Measurements from ENCODE around the gene CDK19.

CDK19 gene

DNA sequence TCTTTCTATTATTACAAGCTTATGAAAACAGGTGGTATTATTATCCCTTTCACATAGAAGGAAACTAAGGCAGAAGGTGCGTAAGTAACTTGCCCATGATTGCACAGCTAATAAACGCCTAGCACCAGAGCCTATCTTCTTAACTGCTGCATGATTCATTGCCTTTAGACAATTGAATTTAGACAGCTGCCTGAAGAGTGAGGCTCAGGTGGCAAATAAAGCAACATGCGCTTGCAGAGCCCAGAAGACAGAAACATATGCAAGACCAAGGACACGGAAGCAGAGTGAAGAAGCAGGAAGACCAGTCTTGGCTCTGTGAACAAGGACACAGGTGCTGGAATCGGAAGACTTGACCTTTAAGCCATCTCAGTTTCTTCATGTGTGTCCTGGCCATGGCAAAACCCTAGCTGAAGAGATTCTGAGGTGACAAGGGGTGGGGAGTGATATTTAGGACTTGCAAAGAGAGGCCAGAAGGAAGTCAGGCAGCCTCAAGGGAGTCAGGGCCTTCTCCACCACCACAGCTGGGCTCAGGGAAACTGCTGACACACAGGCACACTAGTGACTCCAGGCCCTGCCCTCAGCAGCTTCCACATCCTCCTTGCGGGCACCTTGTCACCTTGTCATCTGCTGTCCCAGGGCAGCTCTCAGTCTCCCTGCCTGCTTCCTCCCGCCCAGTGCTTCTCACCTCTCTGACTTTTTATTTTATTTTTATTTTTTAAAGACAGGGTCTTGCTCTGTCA, 247.1 kb downstream of the CDK19 start:
- no peak for DNase-seq

DNA sequence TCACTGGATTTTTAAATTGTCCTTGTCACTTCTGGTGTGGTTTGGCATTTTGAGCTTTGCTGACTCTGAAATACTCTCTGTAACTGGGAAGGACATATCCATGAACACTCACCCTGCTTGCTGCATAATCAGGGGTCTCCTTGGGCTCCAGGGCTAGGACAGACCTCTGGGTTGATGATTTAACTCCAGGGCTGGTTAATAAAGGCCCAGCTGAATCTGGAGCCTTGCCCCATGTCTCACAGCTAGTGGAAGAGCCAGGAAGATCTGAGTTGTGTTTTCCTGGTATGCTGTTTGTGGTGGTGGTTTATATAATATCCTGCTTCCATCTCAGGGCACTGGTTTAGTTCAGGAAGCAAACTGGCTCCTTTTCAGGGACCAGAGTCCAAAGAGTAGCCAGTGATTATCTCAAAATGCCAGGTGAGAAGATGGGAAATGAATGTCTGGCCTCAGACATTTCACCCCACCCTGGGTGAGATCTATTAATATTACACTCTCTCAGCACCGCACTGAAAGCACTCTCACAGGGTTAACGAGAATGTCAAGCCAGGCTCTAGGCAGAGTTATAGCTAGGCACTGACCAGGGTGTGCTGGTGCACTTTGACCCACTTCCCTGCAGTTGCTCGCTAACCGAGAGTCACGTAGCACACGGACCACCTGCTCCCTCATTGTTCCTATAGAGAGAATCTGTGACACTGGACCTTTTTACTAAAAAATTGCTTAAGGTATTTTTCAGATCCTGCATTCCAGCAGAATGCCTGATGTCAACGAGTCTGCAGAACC, 248.7 kb downstream of the CDK19 start:
- no peak for DNase-seq

DNA sequence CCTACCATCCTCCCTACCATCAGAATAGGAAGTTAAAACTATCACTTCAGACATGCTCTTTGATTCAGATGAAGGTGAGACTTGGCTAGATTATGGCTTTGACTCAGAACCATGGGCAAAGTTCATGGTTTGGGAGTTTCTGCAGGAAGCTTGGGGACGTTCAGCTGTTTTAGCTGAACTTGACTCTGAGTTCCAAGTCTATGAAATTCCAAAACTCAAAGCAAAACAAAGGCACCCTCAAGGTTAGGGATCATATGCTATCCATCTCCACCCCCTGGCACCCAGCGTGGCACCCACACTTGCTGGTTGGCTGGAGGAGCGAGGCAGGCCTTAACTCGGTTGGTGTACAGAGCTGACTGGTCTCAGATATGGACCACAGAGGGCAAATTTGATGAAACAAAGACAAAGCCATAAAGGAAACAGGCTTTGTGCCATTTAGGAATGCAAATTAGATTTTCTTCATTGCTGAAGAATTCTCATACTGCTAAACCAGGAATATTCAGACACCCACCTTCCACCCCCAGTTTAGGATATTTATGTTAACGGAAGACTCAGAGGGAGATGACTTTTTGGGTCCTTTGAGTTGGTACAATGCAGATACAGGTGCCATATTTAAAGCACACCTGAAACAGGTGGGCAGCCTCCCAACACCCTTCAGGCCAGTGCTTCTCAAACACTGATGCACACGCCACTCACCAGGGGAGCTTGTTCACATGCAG, 250.4 kb downstream of the CDK19 start:
- no peak for DNase-seq

DNA sequence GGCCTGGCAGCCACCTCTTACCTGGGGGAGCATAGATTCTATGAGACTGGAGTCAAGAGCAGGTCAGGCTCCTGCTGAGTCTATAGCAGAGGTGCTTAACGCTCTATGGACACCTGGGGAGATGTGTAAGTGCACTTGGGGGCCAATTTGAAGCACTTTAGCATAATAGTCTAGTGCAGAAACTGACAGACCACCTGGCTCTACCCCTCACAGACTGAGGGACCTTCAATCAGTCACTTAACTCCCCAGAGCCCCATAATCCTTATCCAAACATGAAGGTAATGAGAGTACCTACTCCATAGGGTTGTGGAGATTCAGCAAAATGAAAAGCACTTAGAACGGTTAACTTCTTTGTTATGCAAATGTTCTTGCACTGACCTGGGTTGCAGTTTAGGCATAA, 251.6 kb downstream of the CDK19 start:
- peak; percentile 50 for DNase-seq

DNA sequence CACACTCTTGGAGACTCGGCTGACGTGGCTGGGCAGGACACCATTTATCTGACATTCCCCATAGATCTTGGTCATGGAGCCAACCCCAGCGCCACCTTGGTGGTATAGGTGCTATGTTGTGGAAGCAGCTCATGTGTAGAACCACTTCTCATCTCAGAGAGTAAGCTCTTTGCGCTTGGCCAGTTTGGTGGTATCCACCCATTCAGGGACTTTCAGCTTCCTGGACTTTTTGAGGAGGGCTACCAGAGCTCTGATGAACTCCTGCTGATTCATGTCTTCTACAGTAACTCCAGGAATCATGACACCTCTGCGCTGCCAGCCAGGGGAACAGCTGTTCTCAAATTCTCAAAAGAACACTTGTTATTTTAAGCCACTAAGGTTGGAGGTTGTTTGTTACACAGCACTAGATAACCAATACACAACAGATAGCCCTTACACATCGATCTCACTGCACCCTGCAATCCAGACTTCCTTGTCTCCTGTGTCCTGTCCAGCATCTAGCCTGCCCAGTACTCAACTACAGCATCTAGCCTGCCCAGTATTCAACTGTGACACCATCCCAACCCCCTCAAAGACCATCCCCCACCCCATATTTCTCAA, 252.9 kb downstream of the CDK19 start:
- no peak for DNase-seq

DNA sequence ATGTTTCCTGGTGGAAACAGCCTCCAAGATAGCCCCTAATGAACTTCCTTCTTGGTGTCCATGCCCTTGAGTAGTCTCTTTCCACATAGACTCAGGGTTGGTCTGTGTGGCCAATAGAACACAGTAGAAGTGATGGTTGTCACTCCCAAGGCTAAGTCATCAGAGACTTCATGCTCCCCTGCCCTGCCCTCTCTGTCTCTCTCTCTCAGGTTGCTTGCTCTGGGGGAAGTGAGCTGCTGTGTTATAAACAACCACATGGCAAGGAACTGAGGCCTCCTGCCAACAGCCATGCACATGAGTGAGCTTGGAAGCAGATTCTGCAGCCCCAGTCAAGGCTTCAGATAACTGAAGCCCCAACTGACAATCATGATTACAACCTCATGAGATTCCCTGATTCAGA, 253.6 kb downstream of the CDK19 start:
- no peak for DNase-seq

DNA sequence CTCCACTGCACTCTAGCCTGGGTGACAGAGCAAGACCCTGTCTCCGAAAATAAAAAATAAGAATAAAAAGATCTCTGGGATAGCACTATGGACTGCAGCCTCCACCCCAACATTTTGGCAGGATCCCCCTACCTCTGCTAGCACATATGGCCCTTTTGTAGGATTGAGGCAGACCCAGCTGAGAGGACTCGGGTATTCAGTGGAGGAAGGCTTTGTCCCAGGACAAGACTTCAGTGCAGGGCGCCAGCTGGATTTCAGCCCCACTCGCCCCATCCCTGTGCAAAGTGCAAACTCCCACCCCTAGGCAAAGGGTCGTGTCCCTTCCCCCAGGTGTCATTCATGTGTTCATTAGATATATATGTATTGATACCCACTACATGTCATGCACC, 254.3 kb downstream of the CDK19 start:
- DNase-seq = no peak

DNA sequence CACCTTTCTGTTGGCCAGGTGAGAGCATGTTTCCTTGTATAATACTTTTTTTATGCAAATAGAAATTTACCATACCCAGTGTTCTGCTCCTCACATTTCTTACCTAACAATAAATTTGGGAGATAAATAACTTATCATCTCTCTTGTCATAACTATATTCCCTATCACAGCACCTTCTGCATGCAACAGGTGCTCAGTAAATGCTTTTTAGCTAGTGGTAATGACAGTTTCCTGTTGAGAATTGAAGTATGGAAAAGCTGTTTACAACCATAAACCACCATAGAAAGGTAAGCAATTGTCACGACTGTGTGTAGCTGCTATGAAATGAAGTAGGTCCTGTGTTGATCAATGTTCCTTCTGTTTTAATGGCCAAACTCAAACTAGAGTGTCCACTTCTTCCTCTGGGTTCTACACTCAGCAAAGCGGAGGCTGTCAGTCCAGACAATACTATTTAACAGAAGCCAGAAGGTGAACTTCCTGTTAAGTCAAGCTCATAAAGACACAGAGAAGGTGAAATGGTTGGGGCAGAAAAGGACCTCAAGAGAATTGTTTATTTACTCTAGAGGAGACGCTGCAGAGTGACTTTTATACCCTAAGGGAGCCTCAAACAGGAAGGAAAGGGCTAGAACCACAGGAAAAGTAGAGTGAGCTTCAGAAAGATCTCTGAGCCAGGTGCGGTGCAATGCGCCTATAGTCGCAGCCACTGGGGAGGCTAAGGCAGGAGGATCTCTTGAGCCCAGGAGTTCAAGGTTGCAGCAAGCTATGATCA, 254.8 kb downstream of the CDK19 start:
- DNase-seq = no peak

Measured in NCI-H526 treated with DMSO at 0.1 percent for 48 hours (cell line).